Cardiac septum (tissue), 1 donor: ENCODE measurements around the gene RALGPS1. TPM values are rescaled to one million over a fixed set of nuclear protein-coding genes. Genes with fewer than 3 reads are reported as not detected.
A peak's percentile ranks its signal among the peaks of the same experiment; 100 is the strongest.

Experiments used
- DNase-seq: peaks from one replicate; pipeline ENCODE4 v3.0.0-alpha.2; 2020; ENCODE audit warnings: low spot score
- intact Hi-C: fragments of 100-400 bp; cut with DNase I; formaldehyde crosslinking; loops from one replicate; pipeline ENCODE4 v1.14.0; 2022
- total RNA-seq: library from RNA; stranded (reverse); fragmentation: NEBNext Ultra II Directional; extraction: Animal tissue kit (Norgen Biotek cat#: 25700); gene quantifications from one replicate; pipeline ENCODE4 v1.2.1, GENCODE V29; 2021
- donor health status: DM: no; HTN: no; CAD: no.

Gene RALGPS1
- total RNA-seq, 1 donor from 2014 or later, result 21.8 TPM

DNA sequence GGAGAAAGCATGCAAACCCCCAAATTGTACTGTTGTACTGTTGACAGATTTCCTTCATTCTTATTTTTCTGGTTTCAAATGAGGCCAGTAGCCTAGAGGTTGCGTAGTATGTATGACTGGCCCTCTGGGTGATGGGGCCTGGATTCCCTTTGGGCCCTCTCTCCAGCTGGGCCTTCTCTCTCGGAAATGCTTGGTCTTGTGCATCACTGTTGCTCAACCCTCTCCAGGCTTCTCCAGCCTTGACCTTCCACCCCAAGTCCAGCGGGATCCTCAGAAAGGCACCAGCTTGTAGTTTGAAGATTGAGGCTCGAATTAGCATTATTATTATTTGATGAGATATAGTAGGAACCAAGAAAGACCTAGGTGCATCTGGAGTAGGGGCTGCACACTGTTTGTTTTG lies 120.8 kb downstream of the RALGPS1 start:
- intact Hi-C loops, result loop anchor here (5.0 kb wide), 1 partner anchor 152 kb away; no protein-coding TSS in a partner anchor
- peak; percentile 74 for DNase-seq

DNA sequence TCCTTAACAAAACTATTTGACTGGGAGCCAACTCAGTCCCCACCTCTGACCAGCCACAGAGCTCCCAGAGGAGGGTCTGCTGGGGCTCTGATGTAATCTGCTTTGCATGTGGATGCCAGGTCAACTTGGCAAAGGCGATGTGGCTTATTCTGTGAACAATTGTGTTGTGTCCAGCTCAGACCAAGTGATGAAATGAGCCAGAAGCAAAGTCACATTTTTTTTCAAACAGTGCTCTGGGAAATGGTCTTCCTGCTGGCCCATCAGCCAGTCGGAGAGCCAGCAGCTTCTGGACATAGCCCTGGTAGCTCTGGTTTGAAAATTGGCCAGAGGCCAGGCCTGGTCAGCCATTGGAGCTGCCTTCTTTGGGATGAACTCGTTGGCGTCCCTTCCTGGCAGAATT lies 121.4 kb downstream of the RALGPS1 start:
- intact Hi-C loops, result loop anchor here (5.0 kb wide), 1 partner anchor 151 kb away; no protein-coding TSS in a partner anchor
- DNase-seq, result peak; percentile 70

- intact Hi-C loops, result loop anchor here (5.0 kb wide), 1 partner anchor 151 kb away; no protein-coding TSS in a partner anchor
- DNase-seq, result peak; percentile 14
These were observed 121.9 kb downstream of the RALGPS1 start for GRCh38 chr9:127036437-127036836.

DNA sequence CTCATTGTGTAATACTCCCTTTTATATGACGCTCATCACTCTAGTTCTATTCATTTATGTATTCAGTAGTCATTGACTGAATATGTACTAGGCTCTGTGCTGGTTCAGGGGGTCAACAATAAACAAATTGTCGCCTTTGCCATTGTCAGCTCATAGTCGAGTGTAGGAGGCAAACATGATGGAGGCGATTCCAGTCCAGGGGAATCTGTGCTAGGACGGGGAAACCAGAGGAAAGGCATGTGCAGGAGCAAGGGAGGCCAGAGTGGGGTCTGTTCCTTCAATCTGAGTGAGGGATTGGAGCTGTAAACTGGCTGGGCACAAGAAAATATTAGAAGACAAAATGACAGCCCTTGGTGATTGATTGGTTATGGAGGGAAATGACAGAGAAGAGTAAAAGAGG lies 123.9 kb downstream of the RALGPS1 start:
- DNase-seq, result no peak
- intact Hi-C loops, result loop anchor here (5.0 kb wide), 1 partner anchor 149 kb away; no protein-coding TSS in a partner anchor

DNA sequence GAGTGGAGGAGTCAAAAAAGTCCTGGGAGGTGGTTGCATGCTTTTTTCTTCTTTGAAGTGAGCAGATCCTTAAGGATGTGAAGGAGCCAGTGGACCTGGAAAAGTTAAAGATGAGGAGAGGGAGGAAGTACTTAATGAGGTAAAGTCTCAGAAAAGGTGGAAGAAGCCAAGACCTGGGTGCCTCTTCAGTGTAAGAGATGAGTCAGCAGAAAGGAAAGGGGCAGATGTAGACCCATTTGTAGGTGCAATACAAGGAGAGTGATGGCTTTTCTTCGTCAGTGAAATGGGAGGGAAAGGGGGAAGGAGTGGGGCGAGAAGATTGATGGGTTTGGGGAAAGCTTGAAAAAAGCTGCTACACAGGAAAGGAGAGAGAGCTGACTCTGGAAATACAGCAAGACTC lies 124.9 kb downstream of the RALGPS1 start:
- DNase-seq, result no peak
- intact Hi-C loops, result loop anchor here (5.0 kb wide), 1 partner anchor 148 kb away; no protein-coding TSS in a partner anchor

DNA sequence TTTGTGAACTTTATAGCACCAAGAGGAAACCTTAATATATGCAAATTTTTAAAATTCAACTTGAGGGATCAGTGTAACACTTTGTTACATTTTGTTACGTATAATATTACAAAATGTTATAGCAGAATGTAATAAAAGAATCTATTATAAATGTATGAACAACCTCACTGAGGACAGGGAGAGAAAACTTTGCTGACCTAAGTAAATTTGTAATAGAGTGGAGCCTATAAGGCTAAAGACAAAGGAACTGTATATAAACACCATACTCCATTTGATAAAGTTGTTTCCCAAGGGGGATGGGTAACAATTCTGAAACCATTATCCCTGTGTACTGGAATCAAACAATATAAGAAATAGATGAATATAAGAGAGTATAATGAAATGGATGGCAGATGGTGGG lies 130.6 kb downstream of the RALGPS1 start:
- intact Hi-C loops, result no loop called here
- no peak for DNase-seq

GRCh38 chr9:127047971-127048370 lies 133.4 kb downstream of the RALGPS1 start:
- intact Hi-C loops, result no loop called here

DNA sequence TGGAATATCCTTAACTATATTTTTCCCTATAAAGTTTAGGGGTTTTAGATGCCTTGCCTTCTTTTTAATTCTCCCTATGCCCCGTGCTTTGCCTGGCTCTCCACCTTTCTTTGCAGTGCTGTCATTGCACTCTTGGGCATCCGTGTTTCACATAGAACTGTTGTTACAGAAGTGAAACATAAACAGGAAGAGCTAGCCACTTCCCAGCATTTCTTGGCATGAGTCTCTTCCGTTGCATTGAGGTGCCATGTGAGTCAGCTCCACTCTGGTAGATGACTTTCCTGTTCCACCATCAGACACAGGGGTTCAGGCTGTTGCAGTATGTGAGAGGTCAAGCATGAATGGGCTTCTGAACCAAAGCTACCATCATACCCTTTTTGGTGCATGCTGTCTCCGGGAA lies 134.5 kb downstream of the RALGPS1 start:
- no peak for DNase-seq
- intact Hi-C loops, result no loop called here

More at GRCh38 chr9:127047971-127048370, 133.4 kb downstream of the RALGPS1 start:
- no peak for DNase-seq

DNA sequence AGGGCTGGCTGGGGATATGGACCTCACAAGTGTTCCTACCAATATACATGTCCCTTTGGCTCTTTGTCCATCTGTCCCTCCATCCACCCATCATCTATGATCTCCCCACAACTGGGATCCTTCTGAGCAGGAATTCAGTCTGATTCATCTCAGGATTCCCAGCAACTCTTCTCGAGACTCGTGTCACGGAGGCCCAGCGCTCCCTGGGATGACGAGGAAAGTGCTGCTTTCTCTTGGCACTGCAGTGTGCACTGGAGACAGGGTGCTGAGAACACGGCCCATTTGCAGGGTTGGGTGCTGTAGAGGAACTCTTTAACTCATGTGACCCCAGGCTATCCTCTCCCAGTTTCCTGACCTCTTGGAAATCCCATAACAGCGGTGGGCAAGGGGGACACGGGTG lies 135.0 kb downstream of the RALGPS1 start:
- DNase-seq, result no peak

GRCh38 chr9:127050152-127050551 lies 135.6 kb downstream of the RALGPS1 start:
- peak; percentile 7 for DNase-seq
- intact Hi-C loops, result no loop called here

More for the DNA sequence above, 135.0 kb downstream of the RALGPS1 start:
- intact Hi-C loops, result no loop called here

DNA sequence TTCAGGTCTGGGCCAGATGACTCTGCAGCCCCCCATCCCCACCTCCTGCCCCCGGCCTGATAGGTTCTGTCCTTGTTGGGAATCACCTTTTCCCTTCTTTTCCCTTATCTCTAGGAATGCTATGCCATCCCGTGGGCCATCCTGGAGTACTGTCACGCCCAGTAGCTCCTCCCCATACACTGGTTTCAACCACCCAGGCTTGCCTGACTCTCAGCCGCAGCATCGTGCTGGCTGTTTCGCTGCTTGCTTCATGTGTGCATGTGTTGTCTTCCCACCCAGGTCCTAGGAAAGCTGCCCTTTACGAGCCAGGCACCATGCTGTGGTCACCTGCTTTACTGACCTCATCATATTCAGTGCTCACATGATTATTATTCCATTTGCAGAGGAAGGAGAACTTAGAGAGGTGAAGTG lies 136.0 kb downstream of the RALGPS1 start:
- intact Hi-C loops, result no loop called here
- peak; percentile 56 for DNase-seq

GRCh38 chr9:127051881-127052595 lies 137.5 kb downstream of the RALGPS1 start:
- peak; percentile 51 for DNase-seq

GRCh38 chr9:127053057-127053821 lies 138.7 kb downstream of the RALGPS1 start:
- intact Hi-C loops, result no loop called here
- peak; percentile 64 for DNase-seq

More at GRCh38 chr9:127051881-127052595, 137.5 kb downstream of the RALGPS1 start:
- intact Hi-C loops, result no loop called here

DNA sequence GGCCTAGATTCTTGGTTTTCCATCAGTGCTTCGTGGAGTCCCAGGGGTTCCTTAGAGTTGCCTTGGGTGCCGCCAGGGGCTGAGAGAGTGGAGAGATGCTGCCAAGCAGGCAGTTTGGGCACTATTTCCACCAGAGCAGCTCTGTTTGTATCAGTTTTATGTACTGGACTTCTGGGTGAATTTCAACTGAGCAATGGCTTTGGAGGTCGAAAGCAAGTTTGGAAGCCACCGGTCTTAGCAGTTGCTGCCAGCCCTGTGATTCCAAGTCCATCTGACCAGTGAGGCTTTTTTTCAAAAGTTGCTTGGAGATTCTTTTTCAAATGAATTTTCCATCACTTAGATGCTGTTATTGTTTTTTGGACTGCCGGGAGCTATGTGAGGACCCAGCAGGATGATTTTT lies 139.4 kb downstream of the RALGPS1 start:
- DNase-seq, result peak; percentile 14
- intact Hi-C loops, result no loop called here

- intact Hi-C loops, result no loop called here
- no peak for DNase-seq
These were observed 141.3 kb downstream of the RALGPS1 start for GRCh38 chr9:127055745-127056402.

- DNase-seq, result no peak
- intact Hi-C loops, result no loop called here
These were observed 141.9 kb downstream of the RALGPS1 start for GRCh38 chr9:127056446-127056845.

DNA sequence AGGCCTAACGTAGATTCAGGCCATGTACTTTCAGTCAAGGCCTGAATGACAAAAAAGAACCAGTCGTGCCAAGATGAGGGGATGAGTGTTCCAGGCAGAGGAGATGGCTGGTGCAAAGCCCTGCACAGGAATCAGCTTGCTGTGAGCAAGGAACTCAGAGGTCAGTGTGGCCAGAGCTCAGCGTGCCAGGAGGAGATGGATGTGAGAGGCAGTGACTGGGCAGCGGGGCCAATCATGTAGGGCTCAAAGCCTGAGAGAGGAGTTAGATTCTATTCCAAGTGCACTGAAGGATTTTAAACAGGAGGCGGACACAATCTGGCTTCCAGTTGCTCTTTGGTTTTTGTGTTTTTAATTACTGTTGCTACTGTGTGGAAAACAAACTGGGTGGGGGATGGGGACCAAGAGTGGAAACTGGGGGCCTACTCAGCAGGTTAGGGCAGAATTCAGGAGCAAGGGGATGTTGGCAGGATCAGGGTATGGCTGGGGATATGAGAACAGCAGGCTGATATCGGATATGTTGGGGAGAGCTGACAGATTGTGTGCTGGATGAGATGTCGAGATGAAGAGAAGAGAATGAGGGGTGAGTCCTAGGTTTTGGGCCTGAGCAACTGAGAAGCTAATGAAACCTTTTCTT lies 143.5 kb downstream of the RALGPS1 start:
- intact Hi-C loops, result no loop called here

DNA sequence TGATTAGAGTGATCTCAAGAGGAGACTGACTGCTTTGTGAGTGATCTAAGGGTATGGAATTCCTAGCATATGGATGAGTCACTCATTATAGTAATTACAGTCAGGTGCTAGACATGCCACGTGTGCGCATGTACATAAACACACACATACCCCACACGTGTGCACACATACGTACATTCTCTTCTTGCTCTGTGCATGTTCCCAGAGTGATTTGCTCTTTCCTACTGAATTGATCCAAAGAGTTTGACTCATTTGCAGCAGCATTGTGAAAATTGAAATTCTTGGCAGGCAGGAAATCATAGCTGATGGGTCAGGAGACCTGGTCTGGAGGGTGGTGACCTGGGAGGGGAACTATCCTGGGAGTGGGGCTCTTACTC lies 144.1 kb downstream of the RALGPS1 start:
- DNase-seq, result no peak
- intact Hi-C loops, result no loop called here

More for the DNA sequence above, 143.5 kb downstream of the RALGPS1 start:
- DNase-seq, result no peak

DNA sequence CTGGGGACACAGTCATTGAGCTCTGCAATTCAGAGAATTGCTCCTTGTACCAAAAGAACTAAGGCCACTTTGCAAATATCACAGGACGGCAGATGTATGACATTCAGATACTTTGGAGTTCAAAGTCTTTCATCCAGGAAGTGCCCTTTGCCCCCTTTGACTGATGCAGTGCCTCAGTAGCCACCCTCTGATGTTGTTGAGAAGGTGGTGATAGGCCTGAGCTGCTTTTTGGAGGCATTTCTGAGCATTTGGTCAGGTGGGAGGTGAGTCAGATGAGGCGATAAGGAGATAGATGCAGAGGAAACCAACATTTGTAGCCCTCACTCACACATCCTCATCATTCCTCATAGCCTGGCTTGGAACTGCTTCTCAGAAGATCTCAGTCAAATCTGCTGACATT lies 144.4 kb downstream of the RALGPS1 start:
- no peak for DNase-seq
- intact Hi-C loops, result no loop called here
